K562 (cell line): Measurements from ENCODE around the gene CCDC183. TPM values are rescaled to one million over a fixed set of nuclear protein-coding genes. Genes with fewer than 3 reads are reported as not detected.

Source experiments
- ATAC-seq: fragments of 200-7000 bp; cut with Tn5 transposase; 3 replicates; pipeline ENCODE4 v1.9.1; 2020; ENCODE audit warnings: moderate library complexity
- BruUV-seq: library from RNA; stranded (reverse); fragments of 400-500 nt; replicated peaks from 2 replicates; lab custom pipeline; 2021; lab: Mats Ljungman, UMichigan
- CTCF ChIA-PET: fragments of 300-600 bp; formaldehyde crosslinking; extraction: SDS; loops from one replicate; lab custom pipeline; 2021; ENCODE audit warnings: low intra/inter-chr PET ratio; lab: Yijun Ruan, JAX
- POLR2A ChIA-PET: fragments of 300-600, 350-650 bp; sonication (Branson Sonifier 250); formaldehyde crosslinking; extraction: SDS; loops from one replicate; lab custom pipeline; 2021; ENCODE audit warnings: antibody characterized with exemption, inconsistent platforms; lab: Yijun Ruan, JAX
- DNase-seq, 4 experiments: peaks; one replicate each; pipeline versions ENCODE4 v3.0.0 to v3.0.0-alpha.2; 2011 to 2018; ENCODE audit warnings: low spot score in 3 of 4, mixed read lengths in 3 of 4; ENCODE audit errors: extremely low read depth in 1 of 4
- FAIRE-seq: peaks from 2 replicates; lab custom pipeline; 2011; peaks lifted over from hg19 to GRCh38; lab: Jason Lieb, UNC
- H2AFZ ChIP-seq: 2 replicates; pipeline ENCODE4 v1.6.0; 2011; ENCODE audit warnings: low read depth, low read length, control low read depth, inconsistent platforms
- H3K27ac ChIP-seq: fragments of 200-600 bp; 3 replicates; pipeline ENCODE4 v1.8.0; 2011; ENCODE audit warnings: low read depth, mild to moderate bottlenecking, control low read depth, inconsistent platforms, low read length, moderate library complexity, mixed read lengths; ENCODE audit errors: extremely low read depth
- H3K27me3 ChIP-seq, 2 experiments: fragments of 300-600 bp in 1 of 2; 2 replicates in 1 of 2; 3 replicates in 1 of 2; pipeline versions ENCODE4 v1.6.0 to v1.8.0; 2011; ENCODE audit warnings: inconsistent platforms in 2 of 2, low read length in 2 of 2, mild to moderate bottlenecking in 1 of 2, mixed read lengths in 1 of 2, moderate library complexity in 1 of 2; ENCODE audit not compliant: control insufficient read depth in 2 of 2, insufficient read depth in 2 of 2
- H3K36me3 ChIP-seq: fragments of 300-600 bp; 3 replicates; pipeline ENCODE4 v1.8.0; 2011; ENCODE audit warnings: mild to moderate bottlenecking, low read length, inconsistent platforms; ENCODE audit not compliant: control insufficient read depth, insufficient read depth
- H3K4me1 ChIP-seq, 2 experiments: fragments of 200-600 bp in 1 of 2; replicated peaks in 1 of 2; 2 replicates in 1 of 2; 3 replicates in 1 of 2; pipeline versions ENCODE4 v1.5.1 to v1.8.0; 2011; ENCODE audit warnings: inconsistent platforms in 2 of 2, low read length in 2 of 2, mild to moderate bottlenecking in 1 of 2, mixed read lengths in 1 of 2, moderate library complexity in 1 of 2; ENCODE audit not compliant: control insufficient read depth in 2 of 2, insufficient read depth in 2 of 2
- H3K4me2 ChIP-seq: 2 replicates; pipeline ENCODE4 v1.6.1; 2011; ENCODE audit warnings: low read length, control low read depth, inconsistent platforms, mixed read lengths; ENCODE audit not compliant: insufficient read depth
- H3K4me3 ChIP-seq: fragments of 200-600 bp; sonication (generic), shearing (Covaris generic); 2 replicates; pipeline ENCODE4 v1.5.1; 2016; ENCODE audit warnings: control low read depth, inconsistent platforms
- H3K79me2 ChIP-seq: fragments of 200-600 bp; 3 replicates; pipeline ENCODE4 v1.8.0; 2011; ENCODE audit warnings: low read length, inconsistent platforms; ENCODE audit not compliant: control insufficient read depth, insufficient read depth
- H3K9ac ChIP-seq, 2 experiments: 2 replicates each; pipeline versions ENCODE4 v1.6.0 to v1.6.1; 2011; ENCODE audit warnings: low read depth in 2 of 2, low read length in 2 of 2, control low read depth in 1 of 2, inconsistent platforms in 1 of 2, mild to moderate bottlenecking in 1 of 2, mixed read lengths in 1 of 2; ENCODE audit not compliant: insufficient read depth in 1 of 2
- H3K9me1 ChIP-seq: one replicate; pipeline ENCODE4 v1.6.0; 2011; ENCODE audit warnings: inconsistent platforms, mild to moderate bottlenecking, low read length, moderate library complexity; ENCODE audit not compliant: control insufficient read depth, insufficient read depth
- H3K9me3 ChIP-seq: replicated peaks from 2 replicates; pipeline ENCODE4 v1.5.1; 2011; ENCODE audit warnings: low read depth, low read length, inconsistent platforms; ENCODE audit not compliant: control insufficient read depth, insufficient read depth
- H4K20me1 ChIP-seq: replicated peaks from 2 replicates; pipeline ENCODE4 v1.6.1; 2011; ENCODE audit warnings: low read length, inconsistent platforms, mixed read lengths; ENCODE audit not compliant: control insufficient read depth, insufficient read depth
- CSDE1 ChIP-seq, 2 experiments: fragments of 450-650 bp; IDR thresholded peaks; 2 replicates each; pipeline ENCODE4 v1.6.1; 2016; ENCODE audit warnings: mild to moderate bottlenecking in 1 of 2
- HNRNPL ChIP-seq: fragments of 200-400 bp; formaldehyde crosslinking; IDR thresholded peaks from 2 replicates; pipeline ENCODE4 v1.6.1; 2017; ENCODE audit warnings: low read depth, mild to moderate bottlenecking, low read length
- PTBP1 ChIP-seq: fragments of 200-400 bp; formaldehyde crosslinking; IDR thresholded peaks from 2 replicates; pipeline ENCODE4 v1.6.1; 2017; ENCODE audit warnings: low read depth, low read length
- U2AF1 ChIP-seq: fragments of 200-400 bp; formaldehyde crosslinking; optimal IDR thresholded peaks from 2 replicates; pipeline ENCODE3; 2017; ENCODE audit warnings: mild to moderate bottlenecking, low read depth, low read length, moderate library complexity
- whole genome bisulfite sequencing: fragments of 100-300 bp; shearing (Covaris generic); methylation state at CpG from one replicate; pipeline ENCODE4 v1.1.6; 2016; ENCODE audit warnings: low coverage, mixed read lengths; ENCODE audit not compliant: insufficient coverage; ENCODE audit errors: missing lambda C conversion rate; 5-methylcytosine and 5-hydroxymethylcytosine counted together
- in situ Hi-C: fragments of 300-500 bp; cut with MboI; formaldehyde crosslinking; loops from 4 replicates; pipeline ENCODE4 v1.15.0; 2018; ENCODE audit warnings: inconsistent platforms, mixed read lengths
- intact Hi-C: fragments of 100-400 bp; cut with micrococcal nuclease; formaldehyde crosslinking; loops from 2 replicates; pipeline ENCODE4 v1.14.2; 2022
- polyA plus RNA-seq, 8 experiments: library from polyadenylated mRNA; depleted of rRNA in 4 of 8; stranded (reverse) in 5 of 8; unstranded in 3 of 8; fragments of >200 nt; fragmentation: Nextera tagmentation in 2 of 8; fragmentation: Illumina TruSeq in 1 of 8; extraction: Ambion mirVana in 2 of 8; extraction: Trizol in 1 of 8; gene quantifications; 2 replicates each; pipeline versions ENCODE4 v1.2.1 to v1.2.3, GENCODE V29; 2011 to 2014; ENCODE audit warnings: inconsistent platforms in 1 of 8, missing spikeins in 1 of 8
- total RNA-seq, 7 experiments: library from RNA; depleted of rRNA in 6 of 7; stranded (reverse); fragments of >200 nt in 6 of 7; fragmentation: Illumina TruSeq in 2 of 7; extraction: Trizol in 2 of 7; gene quantifications; 2 replicates each; pipeline versions ENCODE4 v1.2.1 to v1.2.3, GENCODE V29; 2011 to 2021; ENCODE audit warnings: low replicate concordance in 1 of 7
- TF ChIP-seq, protein P1 (sequence below): sonication (generic); formaldehyde crosslinking; IDR thresholded peaks from 2 replicates; pipeline ENCODE4 v1.8.1; 2023; ENCODE audit warnings: mild to moderate bottlenecking, missing genetic modification reagents

Gene CCDC183
- total and polyA plus RNA-seq, 9 of the 15 experiments (the other 6 are each of a cell fraction or from before 2014, with no cell fraction given): 0.21 to 0.60 (median 0.29) TPM; not detected in 4

DNA sequence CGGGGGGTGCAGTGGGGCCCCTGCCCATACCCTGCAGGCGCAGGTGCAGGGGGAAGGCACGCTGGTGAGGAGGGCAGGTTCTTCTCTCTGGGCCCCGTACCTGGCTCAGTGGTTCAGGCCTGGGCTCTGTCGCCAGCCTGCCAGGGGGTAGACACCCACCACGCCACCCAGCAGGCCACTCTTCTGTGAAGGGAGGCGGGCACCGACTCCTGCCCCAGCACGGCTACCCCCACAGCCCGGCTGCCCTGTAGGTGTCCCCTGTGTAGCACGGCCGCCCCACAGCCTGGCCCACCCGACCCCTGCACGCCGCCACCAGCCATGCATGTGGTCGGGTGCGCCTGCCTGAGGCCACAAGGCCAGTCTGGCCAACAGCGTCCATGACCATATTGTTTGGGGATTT lies 49.5 kb upstream of the CCDC183 start:
- no peak for FAIRE-seq
- POLR2A ChIA-PET: interaction anchor here (1.3 to 2.0 kb wide), 2 partner anchors 12 to 17 kb away, joined by 3 to 10 read pairs; no protein-coding TSS in a partner anchor

DNA sequence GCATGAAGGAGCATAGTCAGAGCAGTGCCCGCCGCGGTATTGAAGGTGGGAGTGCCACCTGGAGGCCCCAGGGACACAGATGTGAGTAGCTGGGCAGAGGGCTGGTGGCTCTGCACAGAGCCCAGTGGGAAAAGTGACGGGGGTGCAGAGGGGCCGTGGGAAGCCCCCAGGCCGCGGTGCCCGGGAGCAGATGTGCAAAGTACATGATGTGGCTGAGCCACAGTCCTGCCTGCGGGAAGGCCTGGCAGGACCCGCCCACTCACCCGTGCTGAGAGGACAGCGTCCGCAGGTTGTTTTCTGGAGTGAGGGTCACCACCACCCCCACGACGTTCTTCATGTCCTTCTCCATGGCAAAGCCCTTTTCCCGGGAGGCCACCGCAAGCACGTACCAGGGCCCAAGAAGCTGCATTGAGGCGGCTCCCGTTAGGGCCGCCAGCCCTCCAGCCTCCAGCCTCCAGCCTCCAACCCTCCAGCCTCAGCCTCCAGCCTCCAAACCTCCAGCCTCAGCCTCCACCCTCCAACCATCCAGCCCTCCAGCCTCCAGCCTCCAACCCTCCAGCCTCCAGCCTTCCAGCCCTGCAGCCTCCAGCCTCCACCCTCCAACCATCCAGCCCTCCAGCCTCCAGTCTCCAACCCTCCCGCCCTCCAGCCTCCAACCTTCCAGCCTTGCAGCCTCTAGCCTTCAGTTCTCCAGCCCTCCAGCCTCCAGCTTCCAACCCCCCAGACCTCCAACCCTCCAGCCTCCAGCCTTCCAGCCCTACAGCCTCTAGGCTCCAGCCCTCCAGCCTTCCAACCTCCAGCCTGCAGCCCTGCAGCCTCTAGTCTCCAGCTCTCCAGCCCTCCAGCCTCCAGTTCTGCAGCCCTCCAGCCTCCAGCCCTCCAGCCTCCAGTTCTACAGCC lies 48.7 kb upstream of the CCDC183 start:
- Histone ChIP-seq H3K27me3 (no peaks in the 10 kb centered on the region), H3K79me2 (no peaks in the 10 kb centered on the region), H3K4me2 (no peak overlapping the region), H3K9ac (no peak overlapping the region), H3K4me1 (peaks cover 7 to 70% of the 10 kb centered on the region in 2 experiments), H3K36me3 (no peaks in the 10 kb centered on the region), H3K9me1 (no peaks in the 10 kb centered on the region), H4K20me1 (no peaks in the 10 kb centered on the region), H2AFZ (no peak overlapping the region), H3K4me3 (no peak overlapping the region), H3K9me3 (0 out of 2 replicates have a peak, but pooled peaks cover 7% of the 10 kb centered on the region), H3K27ac (no peak overlapping the region)
- DNase-seq (no peak), FAIRE-seq (no peak), ATAC-seq (no peak)
- in situ Hi-C loops (no loop called here), intact Hi-C loops (no loop called here)
- WGBS: 53% methylated on average over 13 of the region's 22 CpGs
- POLR2A ChIA-PET: interaction anchor here (1.0 to 1.3 kb wide), 2 partner anchors 12 to 13 kb away, joined by 3 read pairs; no protein-coding TSS in a partner anchor
- no TSS peak for BruUV-seq
- CTCF ChIA-PET: no interaction called here
- TF ChIP-seq, protein P1, sequence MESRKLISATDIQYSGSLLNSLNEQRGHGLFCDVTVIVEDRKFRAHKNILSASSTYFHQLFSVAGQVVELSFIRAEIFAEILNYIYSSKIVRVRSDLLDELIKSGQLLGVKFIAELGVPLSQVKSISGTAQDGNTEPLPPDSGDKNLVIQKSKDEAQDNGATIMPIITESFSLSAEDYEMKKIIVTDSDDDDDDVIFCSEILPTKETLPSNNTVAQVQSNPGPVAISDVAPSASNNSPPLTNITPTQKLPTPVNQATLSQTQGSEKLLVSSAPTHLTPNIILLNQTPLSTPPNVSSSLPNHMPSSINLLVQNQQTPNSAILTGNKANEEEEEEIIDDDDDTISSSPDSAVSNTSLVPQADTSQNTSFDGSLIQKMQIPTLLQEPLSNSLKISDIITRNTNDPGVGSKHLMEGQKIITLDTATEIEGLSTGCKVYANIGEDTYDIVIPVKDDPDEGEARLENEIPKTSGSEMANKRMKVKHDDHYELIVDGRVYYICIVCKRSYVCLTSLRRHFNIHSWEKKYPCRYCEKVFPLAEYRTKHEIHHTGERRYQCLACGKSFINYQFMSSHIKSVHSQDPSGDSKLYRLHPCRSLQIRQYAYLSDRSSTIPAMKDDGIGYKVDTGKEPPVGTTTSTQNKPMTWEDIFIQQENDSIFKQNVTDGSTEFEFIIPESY: peak; percentile 68
- TF ChIP-seq PTBP1 (0 out of 2 replicates have a peak, but pooled peaks have one; percentile 48), CSDE1 (IDR thresholded peaks at IDR 0.05) (no peak)

More for the DNA sequence above, 49.5 kb upstream of the CCDC183 start:
- Histone ChIP-seq H4K20me1 (no peaks in the 10 kb centered on the region), H3K9ac (no peak overlapping the region), H3K27ac (no peak overlapping the region), H3K9me3 (0 out of 2 replicates have a peak, but pooled peaks cover 3% of the 10 kb centered on the region), H3K4me1 (peaks cover 10 to 78% of the 10 kb centered on the region in 2 experiments), H3K27me3 (no peaks in the 10 kb centered on the region), H3K9me1 (no peaks in the 10 kb centered on the region), H3K4me2 (no peak overlapping the region), H3K36me3 (no peaks in the 10 kb centered on the region), H2AFZ (no peak overlapping the region), H3K79me2 (no peaks in the 10 kb centered on the region), H3K4me3 (no peak overlapping the region)
- CTCF ChIA-PET: no interaction called here
- 83% methylated on average over 11 of the region's 18 CpGs for WGBS
- intact Hi-C loops: no loop called here
- ATAC-seq (no peak), DNase-seq (no peak)
- no TSS peak for BruUV-seq
- no peak for TF ChIP-seq U2AF1
- peak; percentile 13; the same call in 1 of the 2 replicates for TF ChIP-seq HNRNPL
- in situ Hi-C loops: no loop called here
